ENCODE results near the gene PRPF31. TPM values are rescaled to one million over a fixed set of nuclear protein-coding genes. Genes with fewer than 3 reads are reported as not detected.

The PRPF31 gene
- total RNA-seq, 4 donors from 2014 or later, result 24.7 to 50.5 (median 34.9) TPM

- 95% methylated on average over 20 of the region's 20 CpGs; no CpG with 5 or more reads in 1 of the 2 donors for WGBS, 2 donors (ENCODE audit: low coverage in 1 of 2)
- no peak for DNase-seq
- Histone ChIP-seq H3K36me3 (peaks cover 0 to 47% (median 10%) of the 10 kb centered on the region in 4 donors), H3K4me1 (no peaks in the 10 kb centered on the region), H3K9me3 (no peaks in the 10 kb centered on the region), H3K27ac (no peak overlapping the region), H3K27me3 (no peaks in the 10 kb centered on the region), H3K4me3 (no peak overlapping the region)
- in situ Hi-C loops (cut with MboI; ENCODE audit: low pct_ligation_motif_present in 1 of 4, low pct_unique_long_range_greater_than_20kb in 1 of 4, low sequenced_read_pairs in 3 of 4), result no loop called here
- TF ChIP-seq EP300 (IDR thresholded peaks at IDR 0.05; ENCODE audit: low read depth), result no peak
- no peak for TF ChIP-seq POLR2A (IDR thresholded peaks at IDR 0.05)
- no peak for TF ChIP-seq POLR2AphosphoS5 (IDR thresholded peaks at IDR 0.05)
- TF ChIP-seq, protein P1, sequence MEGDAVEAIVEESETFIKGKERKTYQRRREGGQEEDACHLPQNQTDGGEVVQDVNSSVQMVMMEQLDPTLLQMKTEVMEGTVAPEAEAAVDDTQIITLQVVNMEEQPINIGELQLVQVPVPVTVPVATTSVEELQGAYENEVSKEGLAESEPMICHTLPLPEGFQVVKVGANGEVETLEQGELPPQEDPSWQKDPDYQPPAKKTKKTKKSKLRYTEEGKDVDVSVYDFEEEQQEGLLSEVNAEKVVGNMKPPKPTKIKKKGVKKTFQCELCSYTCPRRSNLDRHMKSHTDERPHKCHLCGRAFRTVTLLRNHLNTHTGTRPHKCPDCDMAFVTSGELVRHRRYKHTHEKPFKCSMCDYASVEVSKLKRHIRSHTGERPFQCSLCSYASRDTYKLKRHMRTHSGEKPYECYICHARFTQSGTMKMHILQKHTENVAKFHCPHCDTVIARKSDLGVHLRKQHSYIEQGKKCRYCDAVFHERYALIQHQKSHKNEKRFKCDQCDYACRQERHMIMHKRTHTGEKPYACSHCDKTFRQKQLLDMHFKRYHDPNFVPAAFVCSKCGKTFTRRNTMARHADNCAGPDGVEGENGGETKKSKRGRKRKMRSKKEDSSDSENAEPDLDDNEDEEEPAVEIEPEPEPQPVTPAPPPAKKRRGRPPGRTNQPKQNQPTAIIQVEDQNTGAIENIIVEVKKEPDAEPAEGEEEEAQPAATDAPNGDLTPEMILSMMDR (IDR thresholded peaks at IDR 0.05), result no peak
- intact Hi-C loops (cut with DNase I; ENCODE audit: low total_unique reads), result no loop called here
These were observed 14.1 kb downstream of the PRPF31 start for GRCh38 chr19:54129617-54129996.

- H3K27ac ChIP-seq, result no peak overlapping the region
- WGBS, 2 donors (ENCODE audit: low coverage in 1 of 2), result 59 to 77% methylated on average over 3 to 8 of the region's 10 CpGs
- H3K4me1 ChIP-seq, result peaks cover 6 to 16% (median 12%) of the 10 kb centered on the region in 4 donors
- DNase-seq, result no peak
- no peak overlapping the region for H3K4me3 ChIP-seq
- intact Hi-C loops (cut with DNase I; ENCODE audit: low total_unique reads) (no loop called here), in situ Hi-C loops (cut with MboI; ENCODE audit: low pct_ligation_motif_present in 1 of 4, low pct_unique_long_range_greater_than_20kb in 1 of 4, low sequenced_read_pairs in 3 of 4) (no loop called here)
- TF ChIP-seq POLR2A (IDR thresholded peaks at IDR 0.05) (no peak), EP300 (IDR thresholded peaks at IDR 0.05; ENCODE audit: low read depth) (no peak), POLR2AphosphoS5 (IDR thresholded peaks at IDR 0.05) (no peak)
- TF ChIP-seq, protein P1 (IDR thresholded peaks at IDR 0.05), result no peak
- no peaks in the 10 kb centered on the region for H3K27me3 ChIP-seq
- H3K36me3 ChIP-seq, result peaks cover 0 to 13% (median 6%) of the 10 kb centered on the region in 4 donors
- no peaks in the 10 kb centered on the region for H3K9me3 ChIP-seq
These were observed 17.9 kb downstream of the PRPF31 start for GRCh38 chr19:54133312-54133956.

GRCh38 chr19:54133957-54134590, 18.5 kb downstream of the PRPF31 start:
- no peaks in the 10 kb centered on the region for H3K9me3 ChIP-seq
- no peak for DNase-seq
- TF ChIP-seq, protein P1 (IDR thresholded peaks at IDR 0.05), result no peak
- TF ChIP-seq POLR2A (IDR thresholded peaks at IDR 0.05), result no peak
- TF ChIP-seq POLR2AphosphoS5 (IDR thresholded peaks at IDR 0.05), result no peak
- no peak for TF ChIP-seq EP300 (IDR thresholded peaks at IDR 0.05; ENCODE audit: low read depth)
- H3K27ac ChIP-seq, result no peak overlapping the region
- 68 to 83% methylated on average over 1 to 2 of the region's 2 CpGs for WGBS, 2 donors (ENCODE audit: low coverage in 1 of 2)
- intact Hi-C loops (cut with DNase I; ENCODE audit: low total_unique reads) (no loop called here), in situ Hi-C loops (cut with MboI; ENCODE audit: low pct_ligation_motif_present in 1 of 4, low pct_unique_long_range_greater_than_20kb in 1 of 4, low sequenced_read_pairs in 3 of 4) (no loop called here)
- H3K36me3 ChIP-seq, result peaks cover 0 to 8% (median 4%) of the 10 kb centered on the region in 4 donors
- no peak overlapping the region for H3K4me3 ChIP-seq
- peaks cover 11 to 22% (median 19%) of the 10 kb centered on the region in 4 donors for H3K4me1 ChIP-seq
- no peaks in the 10 kb centered on the region for H3K27me3 ChIP-seq

- Histone ChIP-seq H3K36me3 (no peaks in the 10 kb centered on the region), H3K27ac (peak overlapping the region; percentile 69 to 78 (median 74)), H3K9me3 (no peaks in the 10 kb centered on the region), H3K4me3 (peak overlapping the region; percentile 1 to 56 (median 38)), H3K27me3 (no peaks in the 10 kb centered on the region), H3K4me1 (peaks cover 17 to 42% (median 31%) of the 10 kb centered on the region in 4 donors)
- TF ChIP-seq EP300 (IDR thresholded peaks at IDR 0.05; ENCODE audit: low read depth) (no peak), POLR2A (IDR thresholded peaks at IDR 0.05) (no peak), POLR2AphosphoS5 (IDR thresholded peaks at IDR 0.05) (no peak)
- TF ChIP-seq, protein P1 (IDR thresholded peaks at IDR 0.05), result no peak
- DNase-seq, result no peak
- intact Hi-C loops (cut with DNase I; ENCODE audit: low total_unique reads), result no loop called here
- 0 to 5% methylated on average over 9 to 30 of the region's 30 CpGs for WGBS, 2 donors (ENCODE audit: low coverage in 1 of 2)
- in situ Hi-C loops (cut with MboI; ENCODE audit: low pct_ligation_motif_present in 1 of 4, low pct_unique_long_range_greater_than_20kb in 1 of 4, low sequenced_read_pairs in 3 of 4), result no loop called here
These were observed 20.7 kb downstream of the PRPF31 start for GRCh38 chr19:54136086-54136863.
